Transverse colon (tissue), 4 donors: ENCODE data around the gene RBM24. TPM values are rescaled to one million over a fixed set of nuclear protein-coding genes. Genes with fewer than 3 reads are reported as not detected.

ENCODE experiments used
- DNase-seq: peaks from one replicate; pipeline ENCODE4 v3.0.0-alpha.2; 2019
- H3K27ac ChIP-seq, 4 donors: fragments of 200-600 bp; sonication (generic); 2 replicates each; pipeline ENCODE4 v1.5.1; 2016 to 2018; ENCODE audit warnings: inconsistent platforms in 4 of 4
- H3K27me3 ChIP-seq: fragments of 200-600 bp; sonication (generic); 2 replicates; pipeline ENCODE4 v1.5.1; 2017; ENCODE audit warnings: inconsistent platforms
- H3K36me3 ChIP-seq, 4 donors: fragments of 200-600 bp; sonication (generic); 2 replicates each; pipeline ENCODE4 v1.5.1; 2017 to 2019; ENCODE audit warnings: inconsistent platforms in 4 of 4
- H3K4me1 ChIP-seq, 4 donors: fragments of 200-600 bp; sonication (generic); 2 replicates each; pipeline ENCODE4 v1.5.1; 2017 to 2020; ENCODE audit warnings: inconsistent platforms in 4 of 4
- H3K4me3 ChIP-seq, 4 donors: fragments of 200-600 bp; sonication (generic); 1 replicate in 1 of 4; 2 replicates in 3 of 4; pipeline versions ENCODE4 v1.5.1 to v1.6.1; 2017 to 2019; ENCODE audit warnings: inconsistent platforms in 4 of 4
- H3K9me3 ChIP-seq, 2 donors: fragments of 200-600 bp; sonication (generic); 2 replicates each; pipeline ENCODE4 v1.5.1; 2017 to 2019; ENCODE audit warnings: inconsistent platforms in 2 of 2
- EP300 ChIP-seq: sonication (generic); formaldehyde crosslinking; IDR thresholded peaks from one replicate; pipeline ENCODE4 v1.6.1; 2017; ENCODE audit warnings: antibody characterized with exemption, low read depth
- POLR2A ChIP-seq: fragments of 450-650 bp; IDR thresholded peaks from one replicate; pipeline ENCODE4 v1.6.1; 2016; ENCODE audit warnings: antibody characterized with exemption, mild to moderate bottlenecking, moderate library complexity
- POLR2AphosphoS5 ChIP-seq, 3 donors: sonication (generic); formaldehyde crosslinking; IDR thresholded peaks; one replicate each; pipeline ENCODE4 v1.6.1; 2016; ENCODE audit warnings: antibody characterized with exemption in 3 of 3
- WGBS, 2 donors: methylation state at CpG; one replicate each; pipeline ENCODE4 v1.1.5; 2018; ENCODE audit warnings: low coverage in 1 of 2; 5-methylcytosine and 5-hydroxymethylcytosine counted together
- in situ Hi-C, 4 donors: fragments of 200-750 bp; cut with MboI; loops; one replicate each; pipeline versions ENCODE4 v1.15.0 to v1.15.1; 2017; ENCODE audit warnings: low sequenced_read_pairs in 3 of 4, low pct_ligation_motif_present in 1 of 4, low pct_unique_long_range_greater_than_20kb in 1 of 4
- intact Hi-C: fragments of 100-400 bp; cut with DNase I; formaldehyde crosslinking; loops from one replicate; pipeline ENCODE4 v1.15.1; 2023; ENCODE audit warnings: low total_unique reads
- total RNA-seq, 4 donors: library from RNA; depleted of rRNA; stranded (reverse); fragments of >200 nt; gene quantifications; one replicate each; pipeline ENCODE4 v1.1.0, GENCODE V29; 2016
- TF ChIP-seq, protein P1 (sequence below), 5 experiments: fragments of 200-600 bp in 3 of 5; fragments of 450-650 bp in 2 of 5; sonication (generic) in 3 of 5; IDR thresholded peaks; 1 replicate in 2 of 5; 2 replicates in 3 of 5; pipeline ENCODE4 v1.5.1; 2016 to 2017; ENCODE audit warnings: antibody characterized with exemption in 5 of 5, inconsistent platforms in 3 of 5, mild to moderate bottlenecking in 2 of 5, moderate library complexity in 1 of 5

The RBM24 gene
- total RNA-seq, 4 donors from 2014 or later: 4.8 to 10.2 TPM; not detected in 2

DNA sequence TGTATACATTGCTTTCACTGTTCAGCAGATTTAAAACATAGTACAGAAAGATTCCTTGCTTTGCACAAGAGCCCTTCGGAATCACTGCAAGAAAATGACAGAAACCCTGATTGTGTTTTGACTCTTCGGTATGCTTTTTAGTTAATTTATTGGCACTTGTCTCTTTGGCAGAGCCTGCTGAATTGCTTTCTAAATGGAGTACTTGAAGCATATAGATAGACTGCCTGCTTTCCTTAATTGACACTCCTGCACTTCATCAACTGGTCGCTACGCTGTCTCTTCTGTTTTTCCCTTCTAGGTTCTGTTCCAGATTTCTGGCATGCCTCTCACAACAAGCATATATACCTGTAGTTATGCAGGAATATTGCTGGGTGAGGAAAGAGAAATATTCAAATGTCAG lies 22.4 kb upstream of the RBM24 start:
- H3K36me3 ChIP-seq: no peaks in the 10 kb centered on the region
- H3K4me3 ChIP-seq: no peak overlapping the region
- no peak for DNase-seq
- WGBS, 2 donors: 63 to 78% methylated on average over 4 of the region's 4 CpGs
- in situ Hi-C loops (no loop called here), intact Hi-C loops (no loop called here)
- no peaks in the 10 kb centered on the region for H3K4me1 ChIP-seq
- TF ChIP-seq, protein P1, sequence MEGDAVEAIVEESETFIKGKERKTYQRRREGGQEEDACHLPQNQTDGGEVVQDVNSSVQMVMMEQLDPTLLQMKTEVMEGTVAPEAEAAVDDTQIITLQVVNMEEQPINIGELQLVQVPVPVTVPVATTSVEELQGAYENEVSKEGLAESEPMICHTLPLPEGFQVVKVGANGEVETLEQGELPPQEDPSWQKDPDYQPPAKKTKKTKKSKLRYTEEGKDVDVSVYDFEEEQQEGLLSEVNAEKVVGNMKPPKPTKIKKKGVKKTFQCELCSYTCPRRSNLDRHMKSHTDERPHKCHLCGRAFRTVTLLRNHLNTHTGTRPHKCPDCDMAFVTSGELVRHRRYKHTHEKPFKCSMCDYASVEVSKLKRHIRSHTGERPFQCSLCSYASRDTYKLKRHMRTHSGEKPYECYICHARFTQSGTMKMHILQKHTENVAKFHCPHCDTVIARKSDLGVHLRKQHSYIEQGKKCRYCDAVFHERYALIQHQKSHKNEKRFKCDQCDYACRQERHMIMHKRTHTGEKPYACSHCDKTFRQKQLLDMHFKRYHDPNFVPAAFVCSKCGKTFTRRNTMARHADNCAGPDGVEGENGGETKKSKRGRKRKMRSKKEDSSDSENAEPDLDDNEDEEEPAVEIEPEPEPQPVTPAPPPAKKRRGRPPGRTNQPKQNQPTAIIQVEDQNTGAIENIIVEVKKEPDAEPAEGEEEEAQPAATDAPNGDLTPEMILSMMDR (IDR thresholded peaks at IDR 0.05): no peak
- TF ChIP-seq EP300: no peak
- TF ChIP-seq POLR2AphosphoS5 (IDR thresholded peaks at IDR 0.05): no peak
- TF ChIP-seq POLR2A: no peak
- no peak overlapping the region for H3K27ac ChIP-seq
- H3K9me3 ChIP-seq: no peaks in the 10 kb centered on the region
- no peaks in the 10 kb centered on the region for H3K27me3 ChIP-seq

DNA sequence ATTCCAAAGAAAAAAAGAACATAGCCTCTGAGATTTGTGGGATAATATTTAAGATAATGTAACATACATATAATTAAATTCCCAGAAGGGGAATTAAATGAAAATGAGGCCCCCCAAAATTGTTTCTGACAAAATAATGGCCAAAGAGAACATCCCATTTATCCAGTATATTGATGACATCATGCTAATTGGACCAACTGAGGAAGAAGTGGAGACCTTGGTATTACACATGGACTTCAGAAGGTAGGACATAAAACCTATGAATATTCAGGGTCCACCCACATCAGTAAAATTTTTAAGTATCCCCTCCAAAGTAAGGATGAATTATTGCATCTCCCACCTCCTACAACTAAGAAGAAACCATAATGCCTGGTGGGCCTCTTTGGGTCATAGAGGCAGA lies 15.6 kb upstream of the RBM24 start:
- H3K9me3 ChIP-seq: no peaks in the 10 kb centered on the region
- H3K4me1 ChIP-seq: no peaks in the 10 kb centered on the region
- H3K27me3 ChIP-seq: no peaks in the 10 kb centered on the region
- in situ Hi-C loops (no loop called here), intact Hi-C loops (no loop called here)
- H3K36me3 ChIP-seq: no peaks in the 10 kb centered on the region
- TF ChIP-seq POLR2AphosphoS5 (IDR thresholded peaks at IDR 0.05): no peak
- TF ChIP-seq, protein P1 (IDR thresholded peaks at IDR 0.05): no peak
- no peak for TF ChIP-seq EP300
- TF ChIP-seq POLR2A: no peak
- no peak for DNase-seq
- no peak overlapping the region for H3K27ac ChIP-seq
- H3K4me3 ChIP-seq: no peak overlapping the region

DNA sequence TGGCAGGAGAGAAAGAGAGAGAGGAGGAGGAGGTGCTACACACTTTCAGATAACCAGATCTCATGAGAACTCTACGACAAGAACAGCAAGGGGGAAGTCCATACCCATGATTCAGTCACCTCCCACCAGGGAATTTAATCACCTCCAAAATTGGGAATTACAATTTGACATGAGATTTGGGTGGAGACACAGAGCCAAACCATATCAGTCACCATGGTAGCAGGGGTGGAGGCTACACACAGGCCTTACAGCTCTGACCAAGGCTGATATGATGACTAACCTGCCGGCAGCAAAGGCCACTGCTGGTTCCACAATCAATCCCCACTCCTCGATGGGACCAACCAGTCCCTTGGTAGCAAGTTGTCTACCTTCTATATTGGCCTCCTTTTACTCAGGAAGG lies 13.6 kb upstream of the RBM24 start:
- DNase-seq: no peak
- 82 to 88% methylated on average over 1 to 3 of the region's 3 CpGs for WGBS, 2 donors
- H3K27ac ChIP-seq: no peak overlapping the region
- no peaks in the 10 kb centered on the region for H3K9me3 ChIP-seq
- no peaks in the 10 kb centered on the region for H3K27me3 ChIP-seq
- H3K4me3 ChIP-seq: no peak overlapping the region
- H3K4me1 ChIP-seq: peaks cover 0 to 5% (median 0%) of the 10 kb centered on the region in 4 donors
- in situ Hi-C loops: no loop called here
- H3K36me3 ChIP-seq: no peaks in the 10 kb centered on the region
- TF ChIP-seq POLR2A (no peak), EP300 (no peak), POLR2AphosphoS5 (IDR thresholded peaks at IDR 0.05) (no peak)
- TF ChIP-seq, protein P1 (IDR thresholded peaks at IDR 0.05): no peak
- intact Hi-C loops: no loop called here

DNA sequence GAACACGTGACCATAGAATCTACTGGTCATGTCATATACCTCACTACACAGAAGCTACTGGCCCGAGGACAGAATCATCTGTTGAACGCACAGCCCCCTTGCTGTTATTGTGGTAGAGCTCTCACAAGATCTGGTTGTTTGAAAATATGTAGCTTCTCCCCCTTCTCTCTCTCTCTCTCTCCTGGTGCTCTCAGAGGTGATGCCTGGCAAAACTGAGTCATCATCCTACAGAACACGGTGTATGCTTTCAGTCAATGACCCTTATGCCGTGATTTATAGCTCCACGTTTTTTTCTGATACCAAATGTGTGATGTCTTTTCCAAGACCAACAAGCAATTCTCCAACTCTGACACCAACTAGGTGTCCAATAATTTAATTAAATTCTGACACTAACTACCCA lies 13.0 kb upstream of the RBM24 start:
- intact Hi-C loops (no loop called here), in situ Hi-C loops (no loop called here)
- Histone ChIP-seq H3K27me3 (no peaks in the 10 kb centered on the region), H3K4me1 (peaks cover 0 to 5% (median 0%) of the 10 kb centered on the region in 4 donors), H3K4me3 (no peak overlapping the region), H3K36me3 (no peaks in the 10 kb centered on the region), H3K27ac (no peak overlapping the region), H3K9me3 (no peaks in the 10 kb centered on the region)
- TF ChIP-seq POLR2A: no peak
- no peak for TF ChIP-seq POLR2AphosphoS5 (IDR thresholded peaks at IDR 0.05)
- TF ChIP-seq, protein P1 (IDR thresholded peaks at IDR 0.05): no peak
- TF ChIP-seq EP300: no peak
- 84 to 85% methylated on average over 6 of the region's 6 CpGs for WGBS, 2 donors
- DNase-seq: no peak
